ENCODE measurements around the gene MRTO4. TPM values are rescaled to one million over a fixed set of nuclear protein-coding genes. Genes with fewer than 3 reads are reported as not detected.
"Not testable (repeated sequence)": the region's sequence is repeated elsewhere in the genome, so short reads cannot be mapped to it uniquely, and the experiment has no call there.

MRTO4 gene
- total and polyA plus RNA-seq, 10 donors = 12.1 to 44.1 (median 25.4) TPM

DNA sequence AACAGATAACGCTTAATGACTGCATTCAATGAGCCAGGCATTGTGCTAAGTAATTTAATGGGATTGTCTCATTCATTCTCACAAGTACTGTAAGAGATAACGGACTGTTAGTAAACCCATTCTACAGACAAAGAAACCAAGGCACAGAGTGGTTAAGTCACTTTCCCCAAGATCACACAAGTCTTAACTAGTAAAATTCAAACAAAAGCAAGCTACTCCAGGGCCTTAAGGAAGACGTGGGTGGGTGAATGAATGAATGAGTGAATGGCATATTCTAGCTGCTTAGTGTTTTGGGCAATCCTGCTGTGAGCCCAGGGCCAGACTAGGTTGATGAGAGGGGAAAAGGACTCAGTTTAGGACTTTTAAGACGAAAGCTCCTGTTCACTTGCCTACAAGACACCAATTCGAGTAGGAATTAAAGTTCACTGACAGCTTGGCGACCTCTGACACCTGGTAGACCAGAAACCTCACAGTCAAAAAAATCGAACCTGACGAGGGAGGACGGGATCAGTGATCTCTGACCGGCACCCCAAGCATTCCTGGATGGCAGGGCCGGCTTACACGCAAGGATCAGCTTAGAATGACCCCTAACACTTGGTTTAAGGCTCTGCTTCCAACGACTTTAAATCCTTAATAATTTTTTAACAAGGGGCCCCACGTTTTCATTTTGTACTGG is 838 bp upstream of the MRTO4 start:
- no peaks in the 10 kb centered on the region for H3K27me3 ChIP-seq (replicated peaks in 1 of 7)
- H3K4me1 ChIP-seq = peaks cover 21 to 68% (median 43%) of the 10 kb centered on the region in 6 donors
- peak overlapping the region; percentile 93 to 99 (median 96) for H3K27ac ChIP-seq
- H3K4me3 ChIP-seq = peak overlapping the region; percentile 80 to 98 (median 97)
- no peaks in the 10 kb centered on the region for H3K9me3 ChIP-seq
- TF ChIP-seq POLR2A (IDR thresholded peaks at IDR 0.05) = no peak
- peaks cover 0 to 37% (median 6%) of the 10 kb centered on the region in 6 donors for H3K36me3 ChIP-seq
- WGBS, 5 donors = 10 to 15% (median 13%) methylated on average over 14 of the region's 14 CpGs
- no peak for DNase-seq
- intact Hi-C loops (cut with DNase I; ENCODE audit: low total_unique reads) = no loop called here

GRCh38 chr1:19254416-19254815 is 2.8 kb downstream of the MRTO4 start:
- TF ChIP-seq POLR2AphosphoS5 (IDR thresholded peaks at IDR 0.05) (no peak), CTCF (IDR thresholded peaks at IDR 0.05 in 8 of 11, conservative IDR thresholded peaks at IDR 0.05 in 3 of 11) (no peak)
- peaks cover 21 to 58% (median 40%) of the 10 kb centered on the region in 6 donors for H3K4me1 ChIP-seq
- no peaks in the 10 kb centered on the region for H3K9me3 ChIP-seq
- no peaks in the 10 kb centered on the region for H3K27me3 ChIP-seq (replicated peaks in 1 of 7)
- H3K27ac ChIP-seq = no peak overlapping the region
- intact Hi-C loops (cut with DNase I; ENCODE audit: low total_unique reads) = no loop called here
- H3K36me3 ChIP-seq = peaks cover 0 to 51% (median 42%) of the 10 kb centered on the region in 6 donors
- H3K4me3 ChIP-seq = no peak overlapping the region
- DNase-seq = no peak

DNA sequence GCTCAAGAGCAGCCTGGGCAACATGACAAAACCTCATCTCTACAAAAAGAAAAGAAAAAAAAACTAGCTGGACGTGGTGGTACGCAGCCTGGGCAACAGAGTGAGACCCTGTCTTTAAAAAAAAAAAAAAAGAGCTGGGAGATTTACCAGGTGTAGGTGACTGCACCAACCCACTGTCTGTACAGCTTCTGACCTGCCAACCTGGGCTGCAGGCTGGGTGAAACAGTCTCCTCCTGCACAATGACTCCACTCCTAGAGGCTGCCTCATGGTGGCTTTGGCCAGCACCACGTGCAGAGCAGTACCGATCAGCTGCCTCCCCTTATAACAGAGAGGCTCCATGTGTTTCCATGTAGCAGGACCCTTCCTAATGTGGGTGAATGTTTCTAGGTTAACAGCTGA is 3.7 kb downstream of the MRTO4 start:
- intact Hi-C loops (cut with DNase I; ENCODE audit: low total_unique reads) = no loop called here
- no peaks in the 10 kb centered on the region for H3K9me3 ChIP-seq
- no peaks in the 10 kb centered on the region for H3K27me3 ChIP-seq (replicated peaks in 1 of 7)
- peaks cover 20 to 56% (median 32%) of the 10 kb centered on the region in 6 donors for H3K4me1 ChIP-seq
- H3K36me3 ChIP-seq = peaks cover 0 to 60% (median 51%) of the 10 kb centered on the region in 6 donors
- no peak for DNase-seq
- no peak overlapping the region for H3K27ac ChIP-seq
- H3K4me3 ChIP-seq = no peak overlapping the region
- TF ChIP-seq CTCF (IDR thresholded peaks at IDR 0.05 in 8 of 11, conservative IDR thresholded peaks at IDR 0.05 in 3 of 11) (no peak), POLR2AphosphoS5 (IDR thresholded peaks at IDR 0.05) (no peak), POLR2A (IDR thresholded peaks at IDR 0.05) (no peak)
- WGBS, 5 donors = 83 to 93% (median 87%) methylated on average over 4 of the region's 4 CpGs

DNA sequence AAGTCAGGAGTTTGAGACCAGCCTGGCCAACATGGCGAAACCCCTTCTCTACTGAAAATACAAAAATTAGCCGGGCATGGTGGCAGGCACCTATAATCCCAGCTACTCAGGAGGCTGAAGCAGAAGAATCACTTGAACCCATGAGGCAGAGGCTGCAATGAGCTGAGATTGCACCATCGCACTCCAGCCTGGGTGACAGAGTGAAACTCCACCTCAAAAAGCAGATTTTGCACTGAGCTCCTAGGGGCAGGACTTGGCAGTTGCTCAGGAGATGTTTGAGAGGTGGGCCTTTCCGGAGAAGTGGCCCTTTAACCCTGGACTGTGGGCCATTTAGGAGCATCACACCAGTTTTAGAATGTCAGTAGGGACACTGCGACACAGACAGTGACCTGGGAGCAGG is 4.7 kb downstream of the MRTO4 start:
- Histone ChIP-seq H3K27ac (peak overlapping the region in 1 of 8 donors; percentile 53), H3K36me3 (peaks cover 0 to 66% (median 57%) of the 10 kb centered on the region in 6 donors), H3K4me1 (peaks cover 15 to 53% (median 30%) of the 10 kb centered on the region in 6 donors)
- intact Hi-C loops (cut with DNase I; ENCODE audit: low total_unique reads); DNase-seq; H3K4me3 ChIP-seq; H3K27me3 ChIP-seq (replicated peaks in 1 of 7); H3K9me3 ChIP-seq: not testable (repeated sequence)
- WGBS, 5 donors = 90 to 96% (median 93%) methylated on average over 3 to 5 of the region's 5 CpGs

GRCh38 chr1:19257178-19257914 is 5.7 kb downstream of the MRTO4 start:
- Histone ChIP-seq H3K9me3 (no peaks in the 10 kb centered on the region), H3K36me3 (peaks cover 0 to 66% (median 57%) of the 10 kb centered on the region in 6 donors), H3K27me3 (replicated peaks in 1 of 7) (no peaks in the 10 kb centered on the region), H3K4me3 (no peak overlapping the region), H3K27ac (peak overlapping the region in 4 of 8 donors; percentile 13 to 53 (median 23)), H3K4me1 (peaks cover 14 to 47% (median 25%) of the 10 kb centered on the region in 6 donors)
- intact Hi-C loops (cut with DNase I; ENCODE audit: low total_unique reads) = no loop called here
- peak in 1 of 3 donors; percentile 9 for TF ChIP-seq POLR2AphosphoS5 (IDR thresholded peaks at IDR 0.05)
- TF ChIP-seq POLR2A (IDR thresholded peaks at IDR 0.05) = no peak
- 68 to 78% (median 73%) methylated on average over 14 to 15 of the region's 15 CpGs for WGBS, 5 donors
- DNase-seq = no peak

All from spleen (tissue), 11 donors.